K562 (cell line): ENCODE measurements around the gene STX18. TPM values are rescaled to one million over a fixed set of nuclear protein-coding genes. Genes with fewer than 3 reads are reported as not detected.

Experiments
- CAMTA2 ChIP-seq: fragments of 250-450 bp; sonication (Bioruptor Pico); conservative IDR thresholded peaks from 2 replicates; pipeline ENCODE4 v1.5.1; 2022
- CC2D1A ChIP-seq: fragments of 450-650 bp; IDR thresholded peaks from 2 replicates; pipeline ENCODE4 v1.6.1; 2017; ENCODE audit warnings: mild to moderate bottlenecking
- ETV6 ChIP-seq, 3 experiments: fragments of 150-350 bp in 1 of 3; sonication (generic) in 1 of 3; formaldehyde crosslinking in 1 of 3; IDR thresholded peaks; 2 replicates each; pipeline versions ENCODE4 v1.6.1 to v1.8.0; 2014 to 2022; ENCODE audit warnings: borderline replicate concordance in 2 of 3, low read depth in 2 of 3, antibody characterized with exemption in 1 of 3, low read length in 1 of 3, mild to moderate bottlenecking in 1 of 3, missing genetic modification reagents in 1 of 3
- MIER1 ChIP-seq: fragments of 450-650 bp; IDR thresholded peaks from 2 replicates; pipeline ENCODE4 v1.6.1; 2016; ENCODE audit warnings: antibody characterized with exemption, mild to moderate bottlenecking, low read depth
- MYC ChIP-seq, 2 experiments: fragments of 250-450 bp in 1 of 2; sonication (Bioruptor Pico) in 1 of 2; IDR thresholded peaks; 2 replicates each; pipeline versions ENCODE4 v1.5.1 to v1.6.1; 2012 to 2021; ENCODE audit warnings: low read depth in 2 of 2, borderline replicate concordance in 1 of 2, improper control_type of control experiment in 1 of 2, low read length in 1 of 2, mild to moderate bottlenecking in 1 of 2, moderate library complexity in 1 of 2
- PBX2 ChIP-seq, 2 experiments: IDR thresholded peaks in 1 of 2; conservative IDR thresholded peaks in 1 of 2; 2 replicates each; pipeline ENCODE4 v1.6.1; 2016; ENCODE audit warnings: low read depth in 2 of 2, mild to moderate bottlenecking in 1 of 2, missing compliant biosample characterization in 1 of 2, missing genetic modification characterization in 1 of 2, moderate library complexity in 1 of 2
- SAFB ChIP-seq: fragments of 200-400 bp; formaldehyde crosslinking; IDR thresholded peaks from 2 replicates; pipeline ENCODE4 v1.6.1; 2017; ENCODE audit warnings: low read depth, low read length, borderline replicate concordance
- SMARCA4 ChIP-seq: fragments of 450-650 bp; IDR thresholded peaks from 2 replicates; pipeline ENCODE4 v1.6.1; 2016
- SRSF1 ChIP-seq: fragments of 200-400 bp; formaldehyde crosslinking; IDR thresholded peaks from 2 replicates; pipeline ENCODE4 v1.6.1; 2017; ENCODE audit warnings: mild to moderate bottlenecking, low read depth, low read length, moderate library complexity
- TCF7L2 ChIP-seq: fragments of 150-350 bp; IDR thresholded peaks from 2 replicates; pipeline ENCODE4 v1.6.1; 2016; ENCODE audit warnings: low read depth, mild to moderate bottlenecking, low read length, moderate library complexity
- THRAP3 ChIP-seq: fragments of 450-650 bp; IDR thresholded peaks from 2 replicates; pipeline ENCODE4 v1.6.1; 2016; ENCODE audit warnings: mild to moderate bottlenecking, inconsistent platforms, borderline replicate concordance
- TSHZ1 ChIP-seq: fragments of 250-450 bp; sonication (Bioruptor Pico); IDR thresholded peaks from 2 replicates; pipeline ENCODE4 v1.4.0; 2020; ENCODE audit warnings: mild to moderate bottlenecking, moderate library complexity
- ZNF274 ChIP-seq: IDR thresholded peaks from 2 replicates; pipeline ENCODE4 v1.6.1; 2011; ENCODE audit warnings: low read depth, mild to moderate bottlenecking, low read length, moderate library complexity, borderline replicate concordance
- polyA plus RNA-seq, 8 experiments: library from polyadenylated mRNA; depleted of rRNA in 4 of 8; stranded (reverse) in 5 of 8; unstranded in 3 of 8; fragments of >200 nt; fragmentation: Nextera tagmentation in 2 of 8; fragmentation: Illumina TruSeq in 1 of 8; extraction: Ambion mirVana in 2 of 8; extraction: Trizol in 1 of 8; gene quantifications; 2 replicates each; pipeline versions ENCODE4 v1.2.1 to v1.2.3, GENCODE V29; 2011 to 2014; ENCODE audit warnings: inconsistent platforms in 1 of 8, missing spikeins in 1 of 8
- total RNA-seq, 7 experiments: library from RNA; depleted of rRNA in 6 of 7; stranded (reverse); fragments of >200 nt in 6 of 7; fragmentation: Illumina TruSeq in 2 of 7; extraction: Trizol in 2 of 7; gene quantifications; 2 replicates each; pipeline versions ENCODE4 v1.2.1 to v1.2.3, GENCODE V29; 2011 to 2021; ENCODE audit warnings: low replicate concordance in 1 of 7

STX18 gene
- total and polyA plus RNA-seq, 9 of the 15 experiments (the other 6 are each of a cell fraction or from before 2014, with no cell fraction given) = 6.2 to 41.7 (median 22.7) TPM

GRCh38 chr4:4532371-4533154, 9.3 kb downstream of the STX18 start (continued):
- no peak for TF ChIP-seq TSHZ1 (CRISPR knock-in tag)
- no peak for TF ChIP-seq SAFB
- no peak for TF ChIP-seq MYC (IDR thresholded peaks at IDR 0.05; ENCODE audit: low read depth, low read length)
- TF ChIP-seq MYC (CRISPR knock-in tag; IDR thresholded peaks at IDR 0.05; ENCODE audit: borderline replicate concordance, low read depth) = no peak
- no peak for TF ChIP-seq CAMTA2 (CRISPR knock-in tag)
- TF ChIP-seq SRSF1 = no peak
- no peak for TF ChIP-seq ETV6 (IDR thresholded peaks at IDR 0.05; ENCODE audit: borderline replicate concordance in 1 of 2, low read depth in 2 of 2, low read length in 1 of 2)
- TF ChIP-seq ETV6 (CRISPR knock-in tag; IDR thresholded peaks at IDR 0.05; ENCODE audit: borderline replicate concordance) = no peak
- TF ChIP-seq ZNF274 = no peak
- no peak for TF ChIP-seq MIER1
- TF ChIP-seq CC2D1A = peak; percentile 59; the same call in 1 of the 2 replicates
- no peak for TF ChIP-seq PBX2 (CRISPR knock-in tag; IDR thresholded peaks at IDR 0.05; ENCODE audit: low read depth)
- no peak for TF ChIP-seq PBX2 (tag; conservative IDR thresholded peaks at IDR 0.05; ENCODE audit: low read depth)
- TF ChIP-seq TCF7L2 = no peak
- TF ChIP-seq SMARCA4 = peak; percentile 95
- TF ChIP-seq THRAP3 = no peak
